Measurements from ENCODE around the gene ELF1. TPM values are rescaled to one million over a fixed set of nuclear protein-coding genes. Genes with fewer than 3 reads are reported as not detected.

ELF1 gene
- total and polyA plus RNA-seq, 2 of the 8 experiments (the other 6 are each of a cell fraction or from before 2014, with no cell fraction given) = 5.6 to 18.2 TPM

- no peak overlapping the region for H3K4me2 ChIP-seq (ENCODE audit: insufficient read depth in 1 of 2, low read depth in 2 of 2, low read length in 2 of 2)
- H3K14ac ChIP-seq (ENCODE audit: insufficient read length) = no peak overlapping the region
- H2AFZ ChIP-seq (ENCODE audit: low read length) = no peak overlapping the region
- H3K79me2 ChIP-seq (ENCODE audit: control insufficient read depth in 1 of 2, insufficient read depth in 2 of 2, low read length in 2 of 2) = no peaks in the 10 kb centered on the region
- ChIA-PET CTCF (ENCODE audit: partially characterized antibody) (no interaction called here), POLR2A (ENCODE audit: partially characterized antibody) (interaction anchor here (1.2 kb wide), 1 partner anchor 55 kb away, joined by 3 read pairs; no protein-coding TSS in a partner anchor)
- no peaks in the 10 kb centered on the region for H4K20me1 ChIP-seq (replicated peaks in 1 of 2; ENCODE audit: control insufficient read depth in 1 of 2, insufficient read depth in 2 of 2, low read length in 2 of 2)
- H2BK5ac ChIP-seq (ENCODE audit: low read depth, low read length) = no peak overlapping the region
- no peak overlapping the region for H3K27ac ChIP-seq (ENCODE audit: low read depth, low read length)
- H3K36me3 ChIP-seq (ENCODE audit: control insufficient read depth in 2 of 4, insufficient read depth in 4 of 4, low read length in 3 of 4) = no peaks in the 10 kb centered on the region
- H3K79me1 ChIP-seq (ENCODE audit: low read depth, low read length) = no peaks in the 10 kb centered on the region
- H3K9me3 ChIP-seq (ENCODE audit: insufficient read depth in 2 of 2, low read depth in 1 of 2, low read length in 1 of 2) = no peaks in the 10 kb centered on the region
- H3K4ac ChIP-seq (replicated peaks; ENCODE audit: insufficient read length, low read depth, low read length) = no peak overlapping the region
- no peak overlapping the region for H2BK120ac ChIP-seq (replicated peaks; ENCODE audit: low read depth, low read length)
- H3K18ac ChIP-seq (ENCODE audit: extremely low read depth, low read length) = no peak overlapping the region
- no peaks in the 10 kb centered on the region for H3K4me1 ChIP-seq (replicated peaks in 1 of 4; ENCODE audit: control insufficient read depth in 3 of 4, insufficient read depth in 4 of 4, low read length in 3 of 4)
- H4K91ac ChIP-seq (replicated peaks; ENCODE audit: insufficient read length, low read length) = no peak overlapping the region
- WGBS, 2 experiments (ENCODE audit: extremely low coverage in 1 of 2, insufficient coverage in 1 of 2, insufficient read length in 1 of 2, insufficient replicate concordance in 2 of 2, low coverage in 1 of 2, low lambda C conversion rate in 2 of 2, missing lambda C conversion rate in 1 of 2) = 90% methylated on average over 5 of the region's 5 CpGs; no CpG with 5 or more reads in 1 of the 2 experiments
- no peaks in the 10 kb centered on the region for H3K23me2 ChIP-seq (ENCODE audit: low read depth, low read length)
- H3K23ac ChIP-seq (ENCODE audit: insufficient read length) = no peak overlapping the region
- H2BK15ac ChIP-seq (ENCODE audit: low read length) = no peak overlapping the region
- no peak overlapping the region for H2BK20ac ChIP-seq (ENCODE audit: low read length)
- no peak for DNase-seq (ENCODE audit: low read depth in 1 of 2, low spot score in 2 of 2)
- TF ChIP-seq RAD21 (IDR thresholded peaks at IDR 0.05 in 1 of 2, conservative IDR thresholded peaks at IDR 0.05 in 1 of 2; ENCODE audit: low read depth in 2 of 2, low read length in 2 of 2) = no peak
- no peak for TF ChIP-seq CREB1 (IDR thresholded peaks at IDR 0.05)
- TF ChIP-seq TAF7 (optimal IDR thresholded peaks at IDR 0.05; ENCODE audit: borderline replicate concordance, low read depth, low read length) = no peak
- TF ChIP-seq RXRA (IDR thresholded peaks at IDR 0.05; ENCODE audit: insufficient read depth, low read depth, low read length) = no peak
- TF ChIP-seq E2F6 (IDR thresholded peaks at IDR 0.05) = no peak
- no peak for TF ChIP-seq RNF2 (IDR thresholded peaks at IDR 0.05; ENCODE audit: borderline replicate concordance, low read depth, low read length, missing control alignments, poor library complexity, severe bottlenecking)
- TF ChIP-seq SIN3A (conservative IDR thresholded peaks at IDR 0.05 in 1 of 2, IDR thresholded peaks at IDR 0.05 in 1 of 2; ENCODE audit: low read depth in 1 of 2, low read length in 2 of 2) = no peak
- TF ChIP-seq KDM5A (IDR thresholded peaks at IDR 0.05; ENCODE audit: low read length) = no peak
- no peak for TF ChIP-seq EGR1 (IDR thresholded peaks at IDR 0.05; ENCODE audit: borderline replicate concordance, low read depth, low read length)
- TF ChIP-seq TCF12 (IDR thresholded peaks at IDR 0.05; ENCODE audit: low read depth, low read length) = no peak
- no peak for TF ChIP-seq JUND (IDR thresholded peaks at IDR 0.05; ENCODE audit: low read length)
- no peak for TF ChIP-seq SIX5 (IDR thresholded peaks at IDR 0.05; ENCODE audit: low read depth, low read length)
- no peak overlapping the region for H3K9ac ChIP-seq (replicated peaks in 1 of 4; ENCODE audit: extremely low read depth in 1 of 4, low read depth in 3 of 4, low read length in 3 of 4)
- H3K56ac ChIP-seq (replicated peaks; ENCODE audit: insufficient read length, low read depth, low read length) = no peak overlapping the region
- H2BK12ac ChIP-seq (ENCODE audit: low read depth, low read length) = no peak overlapping the region
- no peak for FAIRE-seq
- no peak overlapping the region for H3K4me3 ChIP-seq (ENCODE audit: extremely low read depth in 1 of 4, insufficient read depth in 2 of 4, low read depth in 3 of 4, low read length in 4 of 4)
- H4K5ac ChIP-seq (ENCODE audit: insufficient read length, low read depth, low read length) = no peak overlapping the region
- no peaks in the 10 kb centered on the region for H3K27me3 ChIP-seq (replicated peaks in 1 of 4; ENCODE audit: control insufficient read depth in 3 of 4, extremely low read depth in 1 of 4, insufficient read depth in 3 of 4, low read length in 3 of 4)
- no peak overlapping the region for H4K8ac ChIP-seq (ENCODE audit: extremely low read depth, insufficient read depth, low read length)
- H2AK5ac ChIP-seq (ENCODE audit: low read depth, low read length) = no peak overlapping the region
These were observed 33.6 kb downstream of the ELF1 start for GRCh38 chr13:40985381-40986100.
